ENCODE results near the gene NHEJ1.

NHEJ1 gene

GRCh38 chr2:219030177-219030940 is 130.3 kb downstream of the NHEJ1 start:
- H3K9me3 Mint-ChIP-seq: no peaks in the 10 kb centered on the region

DNA sequence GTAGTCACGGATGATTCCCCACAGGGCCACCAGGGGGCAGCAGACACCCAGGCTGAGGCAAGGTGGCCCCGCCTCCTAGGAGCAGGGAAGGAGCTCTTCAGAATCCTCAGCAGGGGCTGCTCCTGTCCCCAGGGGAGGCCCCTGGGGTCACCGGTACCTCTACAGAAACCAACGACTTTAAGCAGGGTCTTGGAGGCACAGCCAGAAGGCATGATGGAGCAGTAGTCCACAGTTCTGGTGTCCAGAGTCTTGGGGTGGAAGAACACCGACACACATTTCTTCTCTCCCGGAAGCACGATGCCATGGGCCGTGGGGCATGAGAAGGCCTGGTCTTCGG is 130.8 kb downstream of the NHEJ1 start:
- Mint-ChIP-seq H3K4me3 (no peak overlapping the region), H3K9me3 (no peaks in the 10 kb centered on the region), H3K4me1 (ENCODE audit: low read depth) (no peaks in the 10 kb centered on the region), H3K27ac (no peak overlapping the region), H3K27me3 (ENCODE audit: low read depth) (peaks cover 14% of the 10 kb centered on the region), H3K36me3 (ENCODE audit: low read depth) (no peaks in the 10 kb centered on the region)
- peak; percentile 63 for DNase-seq (ENCODE audit: low spot score)

More at GRCh38 chr2:219030177-219030940, 130.3 kb downstream of the NHEJ1 start:
- no peaks in the 10 kb centered on the region for H3K36me3 Mint-ChIP-seq (ENCODE audit: low read depth)
- H3K27me3 Mint-ChIP-seq (ENCODE audit: low read depth): peaks cover 20% of the 10 kb centered on the region
- no peak overlapping the region for H3K27ac Mint-ChIP-seq
- H3K4me3 Mint-ChIP-seq: no peak overlapping the region
- no peaks in the 10 kb centered on the region for H3K4me1 Mint-ChIP-seq (ENCODE audit: low read depth)
- no peak for DNase-seq (ENCODE audit: low spot score)

GRCh38 chr2:219028996-219029828 is 131.4 kb downstream of the NHEJ1 start:
- H3K27me3 Mint-ChIP-seq (ENCODE audit: low read depth): peaks cover 10% of the 10 kb centered on the region
- H3K27ac Mint-ChIP-seq: no peak overlapping the region
- H3K36me3 Mint-ChIP-seq (ENCODE audit: low read depth): no peaks in the 10 kb centered on the region
- no peaks in the 10 kb centered on the region for H3K4me1 Mint-ChIP-seq (ENCODE audit: low read depth)
- DNase-seq (ENCODE audit: low spot score): no peak
- no peaks in the 10 kb centered on the region for H3K9me3 Mint-ChIP-seq
- H3K4me3 Mint-ChIP-seq: no peak overlapping the region

DNA sequence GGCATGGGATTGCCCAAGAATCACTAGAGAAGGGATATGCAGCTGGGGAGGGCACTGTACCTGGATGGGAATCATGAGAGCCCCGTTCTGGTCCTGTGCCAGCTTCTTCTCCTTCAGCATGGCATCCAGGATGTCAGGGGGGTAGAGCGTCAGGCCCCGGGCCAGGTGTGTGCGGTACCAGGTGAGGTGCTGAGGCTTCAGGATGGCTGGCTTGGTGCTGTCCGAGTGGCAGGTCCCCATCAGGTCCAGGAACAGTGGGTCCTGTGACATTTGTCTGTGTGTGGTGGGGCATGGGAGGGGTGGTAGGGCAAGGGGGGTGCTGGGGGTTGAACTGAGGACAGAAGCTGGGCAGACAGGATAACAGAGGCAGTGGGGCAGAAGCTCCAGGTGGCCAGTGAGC is 132.5 kb downstream of the NHEJ1 start:
- no peaks in the 10 kb centered on the region for H3K4me1 Mint-ChIP-seq (ENCODE audit: low read depth)
- H3K36me3 Mint-ChIP-seq (ENCODE audit: low read depth): no peaks in the 10 kb centered on the region
- DNase-seq (ENCODE audit: low spot score): no peak
- H3K4me3 Mint-ChIP-seq: no peak overlapping the region
- peaks cover 4% of the 10 kb centered on the region for H3K27me3 Mint-ChIP-seq (ENCODE audit: low read depth)
- no peaks in the 10 kb centered on the region for H3K9me3 Mint-ChIP-seq
- H3K27ac Mint-ChIP-seq: no peak overlapping the region

DNA sequence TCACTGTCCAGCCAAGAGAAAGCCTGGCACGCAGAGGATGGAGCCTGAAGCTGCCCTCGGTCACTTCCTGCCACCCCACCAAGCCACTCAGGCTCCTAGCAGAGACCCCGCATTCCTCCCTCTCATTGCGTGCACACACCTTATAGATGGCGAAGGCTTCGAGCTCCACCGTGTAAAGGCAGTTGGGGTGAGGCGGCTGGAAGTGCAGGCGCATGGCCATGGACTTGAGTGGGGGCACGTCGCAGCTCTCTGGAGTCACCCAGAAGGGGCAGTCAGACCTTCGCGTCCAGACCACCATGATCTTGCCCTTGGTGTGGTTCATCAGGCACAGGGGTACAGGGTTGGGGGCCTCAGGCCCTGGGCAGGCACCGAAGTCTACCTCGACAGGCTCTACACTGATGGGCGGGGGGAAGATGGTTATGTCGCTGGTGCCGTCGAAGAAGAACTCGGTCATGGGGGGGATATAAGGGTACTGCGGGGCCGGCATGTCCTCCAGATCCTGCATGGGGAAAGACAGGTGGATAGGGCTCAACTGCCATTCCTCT is 133.0 kb downstream of the NHEJ1 start:
- Mint-ChIP-seq H3K27ac (no peak overlapping the region), H3K4me1 (ENCODE audit: low read depth) (no peaks in the 10 kb centered on the region), H3K9me3 (no peaks in the 10 kb centered on the region), H3K4me3 (no peak overlapping the region), H3K36me3 (ENCODE audit: low read depth) (no peaks in the 10 kb centered on the region), H3K27me3 (ENCODE audit: low read depth) (peaks cover 2% of the 10 kb centered on the region)
- DNase-seq (ENCODE audit: low spot score): no peak

GRCh38 chr2:219026946-219027345 is 133.7 kb downstream of the NHEJ1 start:
- peaks cover 2% of the 10 kb centered on the region for H3K27me3 Mint-ChIP-seq (ENCODE audit: low read depth)
- no peak for DNase-seq (ENCODE audit: low spot score)
- H3K4me1 Mint-ChIP-seq (ENCODE audit: low read depth): no peaks in the 10 kb centered on the region
- H3K9me3 Mint-ChIP-seq: no peaks in the 10 kb centered on the region
- H3K27ac Mint-ChIP-seq: no peak overlapping the region
- no peak overlapping the region for H3K4me3 Mint-ChIP-seq
- H3K36me3 Mint-ChIP-seq (ENCODE audit: low read depth): no peaks in the 10 kb centered on the region

DNA sequence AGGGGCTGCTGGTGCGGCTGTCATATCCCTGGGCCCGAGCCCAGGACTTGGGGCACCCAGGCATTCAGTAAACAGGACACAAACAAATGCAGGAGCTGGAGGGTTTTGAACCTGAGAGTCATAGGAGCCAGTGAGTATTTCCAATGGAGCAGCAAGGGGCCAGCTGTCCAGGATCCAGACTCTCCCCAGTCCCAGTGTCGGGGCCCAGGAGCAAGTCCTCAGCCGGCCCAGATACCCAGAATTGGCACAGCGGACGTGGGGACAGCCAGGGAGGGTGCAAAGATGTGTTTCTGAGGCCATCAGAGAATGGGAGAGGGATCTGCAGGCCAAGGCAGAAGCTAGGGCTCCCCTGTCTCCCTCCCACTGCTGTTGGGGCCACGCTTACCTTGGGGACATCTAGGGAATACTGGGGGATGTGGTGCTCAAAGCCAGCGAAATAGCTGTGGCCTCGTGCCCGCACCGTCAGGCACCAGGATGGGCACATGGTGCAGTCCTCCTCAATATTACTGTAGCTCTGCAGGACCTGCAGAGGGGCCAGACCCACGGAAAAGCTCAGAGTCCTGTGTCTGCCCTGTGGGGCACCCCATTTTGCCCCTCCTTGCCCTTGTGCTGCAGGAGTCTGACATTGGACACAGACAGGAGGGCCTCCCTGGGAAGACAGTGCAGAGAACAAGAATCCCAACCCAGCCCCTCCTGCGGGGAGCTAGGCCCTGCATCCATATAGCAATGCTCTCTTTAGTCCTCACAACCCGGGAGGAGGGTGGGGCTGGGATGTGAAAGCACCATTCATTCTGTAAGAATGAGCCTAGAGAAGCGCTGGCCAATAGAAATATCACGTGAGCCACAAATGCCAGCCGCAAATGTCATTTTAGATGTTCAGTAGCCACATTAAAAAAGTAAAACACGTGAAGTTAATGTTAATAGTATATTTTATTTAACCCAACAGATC is 134.7 kb downstream of the NHEJ1 start:
- H3K27ac Mint-ChIP-seq: no peak overlapping the region
- no peaks in the 10 kb centered on the region for H3K36me3 Mint-ChIP-seq (ENCODE audit: low read depth)
- H3K4me3 Mint-ChIP-seq: no peak overlapping the region
- no peaks in the 10 kb centered on the region for H3K9me3 Mint-ChIP-seq
- H3K4me1 Mint-ChIP-seq (ENCODE audit: low read depth): no peaks in the 10 kb centered on the region
- no peaks in the 10 kb centered on the region for H3K27me3 Mint-ChIP-seq (ENCODE audit: low read depth)
- DNase-seq (ENCODE audit: low spot score): no peak

Data from T-helper 2 cell treated with Interferon-gamma antibody and Interleukin-4, amounts not matched to agents 5 μg/mL and 100 μg/mL, for 36 hours (primary cell).